NB4 (cell line): ENCODE measurements around the gene MYO1D.

ENCODE experiments used
- CTCF ChIP-seq: IDR thresholded peaks from one replicate; pipeline ENCODE4 v1.5.1; 2012; ENCODE audit warnings: low read depth, low read length
- MAX ChIP-seq: IDR thresholded peaks from 2 replicates; pipeline ENCODE4 v1.6.1; 2011; ENCODE audit warnings: low read depth, low read length
- MYC ChIP-seq: IDR thresholded peaks from 2 replicates; pipeline ENCODE4 v1.6.1; 2011; ENCODE audit warnings: low read depth, low read length
- POLR2A ChIP-seq: IDR thresholded peaks from 2 replicates; pipeline ENCODE4 v1.6.1; 2011; ENCODE audit warnings: mild to moderate bottlenecking; ENCODE audit not compliant: insufficient read length; ENCODE audit errors: extremely low read depth

- TF ChIP-seq MAX, result no peak
- TF ChIP-seq CTCF, result no peak
- no peak for TF ChIP-seq POLR2A
- TF ChIP-seq MYC, result no peak
Measured at GRCh38 chr17:32732296-32732642, 144.7 kb downstream of the MYO1D start.
